Activated effector memory CD4-positive, alpha-beta T cell treated with Interleukin-2 at 50 U/mL for 16 hours (primary cell): Measurements from ENCODE around the gene ZNF341.
"Not testable (repeated sequence)": the region's sequence is repeated elsewhere in the genome, so short reads cannot be mapped to it uniquely, and the experiment has no call there.

Experiments
- DNase-seq: peaks from one replicate; pipeline ENCODE4 v3.0.0-alpha.2; 2020

The ZNF341 gene

GRCh38 chr20:33731693-33732165, at the start of gene ZNF341:
Gene ZNF341, plus strand, starts transcription at chr20:33731996. Its CDS starts 26 bp downstream, at chr20:33732022.
- DNase-seq: peak; percentile 85

DNA sequence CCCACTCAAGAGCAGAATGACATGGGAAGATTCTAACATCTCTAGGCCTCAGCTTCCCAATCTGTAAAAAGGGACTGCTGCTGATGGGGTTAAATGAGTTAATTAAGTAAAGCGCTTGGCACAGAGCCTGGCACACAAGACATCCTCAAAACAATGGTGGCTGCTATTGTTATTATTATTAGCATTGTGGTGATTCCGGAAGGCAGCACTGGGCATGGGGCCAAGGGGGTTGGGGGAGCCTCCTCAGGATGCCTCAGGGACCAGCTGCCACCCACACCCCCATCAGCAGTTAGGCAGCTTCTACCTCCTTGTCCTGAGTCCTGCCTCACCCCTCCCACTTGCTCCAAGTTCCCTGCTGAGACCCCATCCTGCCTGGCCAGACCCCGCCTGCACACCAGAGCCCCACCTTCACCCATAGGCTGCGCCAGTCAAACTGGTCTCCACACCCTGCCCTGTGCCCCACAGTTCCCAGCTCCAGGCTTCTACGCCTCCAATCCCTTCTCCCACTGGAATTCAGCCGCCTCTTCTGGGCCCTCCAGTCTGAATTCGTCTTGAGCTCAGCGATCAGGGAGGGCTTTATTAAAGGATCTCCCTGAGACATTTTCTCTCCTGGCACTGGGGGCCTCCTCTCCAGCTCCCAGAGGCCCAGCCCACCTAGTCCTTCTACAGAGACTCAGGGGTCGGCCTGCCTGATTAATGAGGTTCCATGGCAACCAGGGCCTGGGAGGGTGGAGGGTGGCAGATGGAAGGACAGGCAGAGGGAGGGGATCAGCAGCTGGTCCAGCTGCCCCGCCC, 47.1 kb upstream of the ZNF341 start:
- no peak for DNase-seq

- peak; percentile 33 for DNase-seq
Measured at GRCh38 chr20:33685328-33686099, 46.3 kb upstream of the ZNF341 start.

GRCh38 chr20:33686100-33686983, 45.5 kb upstream of the ZNF341 start, which contains the start of gene E2F1:
Gene E2F1, minus strand, starts transcription at chr20:33686385. Its CDS starts 121 bp downstream, at chr20:33686264.
- peak; percentile 95 for DNase-seq

- no peak for DNase-seq
Measured at GRCh38 chr20:33686984-33687366, 44.8 kb upstream of the ZNF341 start.

GRCh38 chr20:33687370-33687915, 44.4 kb upstream of the ZNF341 start:
- no peak for DNase-seq

DNA sequence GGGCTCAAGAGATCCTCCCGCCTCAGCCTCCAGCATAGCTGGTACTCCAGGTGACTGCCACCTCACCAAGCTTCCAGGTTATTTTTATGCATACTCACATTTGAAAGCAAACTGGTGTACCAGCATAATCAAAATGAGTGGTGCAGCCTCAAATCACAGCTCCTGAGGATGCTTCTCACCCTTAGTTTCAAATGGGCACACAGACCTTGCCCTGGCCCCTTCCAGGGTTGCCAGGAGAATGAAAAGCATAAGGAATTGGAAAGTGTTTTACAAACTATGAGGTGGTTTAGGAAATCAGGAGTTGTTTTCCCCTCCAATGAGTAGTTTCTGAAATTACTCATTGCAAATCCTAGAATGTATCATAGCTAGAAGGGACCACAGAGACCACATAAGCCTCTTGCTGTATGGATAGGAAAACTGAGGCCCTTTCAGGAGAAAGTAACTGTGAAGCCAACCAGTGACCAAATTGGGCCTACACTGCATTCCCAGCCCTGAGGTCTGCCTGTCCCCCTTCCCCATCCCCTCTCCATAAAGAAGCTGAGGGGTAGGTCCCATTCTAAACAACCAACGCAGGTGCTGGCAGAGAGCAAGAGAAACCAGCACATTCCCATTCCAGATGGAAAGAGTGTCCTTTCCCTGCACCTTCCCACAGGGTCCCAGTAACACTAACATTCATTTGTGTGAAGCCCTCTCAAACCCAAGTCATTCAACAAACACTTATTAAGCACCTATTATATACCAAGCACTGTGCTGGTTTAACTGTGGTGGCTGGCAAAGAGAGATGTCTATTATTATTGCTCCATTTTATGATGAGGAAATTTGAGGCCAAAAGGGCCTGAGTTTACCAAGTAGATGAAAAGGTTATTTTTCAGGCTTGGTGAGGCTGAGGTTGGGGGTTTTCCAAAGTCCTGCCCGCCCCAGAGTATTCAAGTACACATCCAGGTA, 43.5 kb upstream of the ZNF341 start:
- DNase-seq: no peak

GRCh38 chr20:33688938-33689424, 42.8 kb upstream of the ZNF341 start:
- no peak for DNase-seq

DNA sequence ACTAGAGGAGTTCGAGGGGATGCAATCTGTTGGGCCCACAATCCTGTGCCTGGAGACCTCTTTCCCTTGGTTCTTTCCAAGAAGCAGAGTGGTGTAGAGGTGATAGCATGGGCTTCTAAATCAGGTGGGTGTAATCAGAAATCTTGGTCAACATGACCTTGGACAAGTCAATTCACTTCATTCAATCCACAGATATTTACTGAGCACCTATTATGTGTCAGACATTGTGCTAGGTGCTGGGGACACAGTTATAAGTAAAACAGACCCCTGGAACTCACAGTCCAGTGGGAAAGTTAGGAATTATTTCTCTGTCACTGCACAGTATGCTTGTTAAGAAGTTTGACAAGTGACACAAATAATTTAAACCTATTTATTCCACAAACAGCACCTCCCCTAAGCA, 42.3 kb upstream of the ZNF341 start:
- DNase-seq: no peak

- DNase-seq: peak; percentile 49
Measured at GRCh38 chr20:33689973-33690372, 41.8 kb upstream of the ZNF341 start.

DNA sequence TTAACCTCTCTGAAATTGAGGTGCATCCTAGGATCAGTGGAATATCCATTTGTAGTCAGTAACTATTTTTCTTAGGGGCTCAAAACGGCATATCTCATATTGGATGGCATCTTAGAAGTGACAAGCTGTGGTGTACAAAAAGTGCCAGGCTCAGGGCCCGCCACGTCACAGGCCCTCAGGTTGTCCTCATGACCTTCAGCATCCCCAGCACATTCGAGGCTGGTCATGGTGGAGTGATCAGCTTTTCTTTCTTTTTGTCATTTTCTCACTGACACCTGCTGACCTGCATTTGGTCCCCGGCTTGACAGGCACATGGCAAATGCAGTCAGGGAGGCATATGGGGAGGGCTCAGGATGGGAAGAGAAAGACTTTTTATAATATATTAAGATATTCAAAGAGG, 38.5 kb upstream of the ZNF341 start:
- no peak for DNase-seq

DNA sequence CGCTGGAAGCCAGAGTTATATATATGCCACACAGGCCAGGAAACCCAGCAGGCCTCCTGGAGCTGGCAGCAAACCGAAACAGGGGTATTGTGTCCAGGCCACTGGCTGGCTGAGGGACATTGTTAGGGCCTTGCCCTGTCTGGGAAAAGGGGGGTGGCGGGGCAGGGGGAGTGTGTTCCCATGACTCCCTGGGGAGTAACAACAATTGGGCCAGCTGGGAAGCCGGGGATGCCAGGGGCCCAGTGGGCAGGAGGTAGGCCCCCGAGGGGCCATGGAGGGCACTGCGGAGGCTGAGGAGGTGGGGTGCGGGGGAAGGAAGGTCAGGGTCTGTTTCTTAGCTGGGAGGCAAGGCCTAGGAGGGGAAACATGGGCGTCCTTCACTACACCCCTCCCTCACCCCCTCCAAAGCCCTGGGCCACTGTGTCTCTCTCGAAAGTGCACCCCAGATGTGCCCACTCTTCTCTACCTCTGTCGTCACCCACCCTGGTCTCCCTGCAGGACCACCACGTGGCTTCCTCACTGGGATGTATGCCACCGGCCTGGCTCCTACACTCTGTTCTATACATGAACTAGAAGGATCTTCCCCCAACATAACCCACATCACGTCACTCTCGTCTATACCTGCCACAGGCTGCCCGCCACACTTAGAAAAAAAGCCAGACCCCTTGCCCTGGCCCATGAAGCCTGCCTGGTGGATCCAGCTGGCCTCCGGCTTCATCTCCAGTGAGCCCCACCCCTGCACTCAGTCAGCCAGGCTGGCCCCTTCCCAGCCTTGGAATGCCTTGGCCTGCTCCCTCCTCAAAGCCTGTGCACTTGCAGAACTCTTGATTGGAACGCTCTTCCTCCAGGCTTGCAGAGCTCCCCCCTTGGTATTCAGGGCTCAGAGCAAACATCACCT, 37.8 kb upstream of the ZNF341 start:
- DNase-seq: no peak

GRCh38 chr20:33694639-33695012, 37.2 kb upstream of the ZNF341 start:
- no peak for DNase-seq

GRCh38 chr20:33696448-33696847, 35.3 kb upstream of the ZNF341 start:
- no peak for DNase-seq

- no peak for DNase-seq
Measured at GRCh38 chr20:33697129-33697528, 34.7 kb upstream of the ZNF341 start.

GRCh38 chr20:33698966-33699365, 32.8 kb upstream of the ZNF341 start:
- DNase-seq: not testable (repeated sequence)

DNA sequence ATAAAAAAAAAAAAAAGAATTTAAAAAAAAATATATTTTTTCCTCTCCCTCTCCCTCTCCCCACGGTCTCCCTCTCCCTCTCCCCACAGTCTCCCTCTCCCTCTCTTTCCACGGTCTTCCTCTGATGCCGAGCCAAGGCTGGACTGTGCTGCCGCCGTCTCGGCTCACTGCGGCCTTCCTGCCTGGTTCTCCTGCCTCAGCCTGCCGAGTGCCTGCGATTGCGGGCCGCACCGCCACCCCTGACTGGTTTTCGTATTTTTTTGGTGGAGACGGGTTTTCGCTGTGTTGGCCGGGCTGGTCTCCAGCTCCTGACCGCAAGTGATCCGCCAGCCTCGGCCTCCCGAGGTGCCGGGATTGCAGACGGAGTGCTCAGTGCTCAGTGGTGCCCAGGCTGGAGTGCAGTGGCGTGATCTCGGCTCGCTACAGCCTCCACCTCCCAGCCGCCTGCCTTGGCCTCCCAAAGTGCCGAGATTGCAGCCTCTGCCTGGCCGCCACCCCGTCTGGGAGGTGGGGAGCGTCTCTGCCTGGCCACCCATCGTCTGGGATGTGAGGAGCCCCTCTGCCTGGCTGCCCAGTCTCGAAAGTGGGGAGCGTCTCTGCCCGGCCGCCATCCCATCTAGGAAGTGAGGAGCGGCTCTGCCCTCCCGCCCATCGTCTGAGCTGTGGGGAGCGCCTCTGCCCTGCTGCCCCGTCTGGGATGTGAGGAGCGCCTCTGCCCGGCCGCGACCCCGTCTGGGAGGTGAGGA, 30.9 kb upstream of the ZNF341 start:
- not testable (repeated sequence) for DNase-seq

DNA sequence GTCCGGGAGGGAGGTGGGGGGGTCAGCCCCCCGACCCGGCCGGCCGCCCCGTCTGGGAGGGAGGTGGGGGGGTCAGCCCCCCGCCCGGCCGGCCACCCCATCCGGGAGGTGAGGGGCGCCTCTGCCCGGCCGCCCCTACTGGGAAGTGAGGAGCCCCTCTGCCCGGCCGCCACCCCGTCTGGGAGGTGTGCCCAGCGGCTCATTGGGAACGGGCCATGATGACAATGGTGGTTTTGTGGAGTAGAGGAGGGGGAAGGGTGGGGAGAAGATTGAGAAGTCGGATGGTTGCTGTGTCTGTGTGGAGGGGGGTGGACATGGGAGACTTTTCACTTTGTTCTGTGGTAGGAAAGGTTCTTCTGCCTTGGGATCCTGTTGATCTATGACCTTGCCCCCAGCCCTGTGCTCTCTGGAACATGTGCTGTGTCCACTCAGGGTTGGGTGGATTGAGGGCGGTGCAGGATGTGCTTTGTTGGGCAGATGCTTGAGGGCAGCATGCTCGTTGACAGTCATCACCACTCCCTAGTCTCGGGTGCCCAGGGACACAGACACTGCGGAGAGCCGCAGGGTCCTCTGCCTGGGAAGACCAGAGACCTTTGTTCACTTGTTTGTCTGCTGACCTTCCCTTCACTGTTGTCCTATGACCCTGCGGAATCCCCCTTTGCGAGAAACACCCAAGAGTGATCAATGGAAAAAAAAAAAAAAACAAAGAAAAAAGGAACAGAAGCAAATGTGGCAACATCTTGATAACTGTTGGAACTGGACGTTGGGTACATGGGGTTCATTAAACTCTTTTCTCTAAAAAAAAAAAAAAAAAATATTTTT, 30.0 kb upstream of the ZNF341 start:
- no peak for DNase-seq

DNA sequence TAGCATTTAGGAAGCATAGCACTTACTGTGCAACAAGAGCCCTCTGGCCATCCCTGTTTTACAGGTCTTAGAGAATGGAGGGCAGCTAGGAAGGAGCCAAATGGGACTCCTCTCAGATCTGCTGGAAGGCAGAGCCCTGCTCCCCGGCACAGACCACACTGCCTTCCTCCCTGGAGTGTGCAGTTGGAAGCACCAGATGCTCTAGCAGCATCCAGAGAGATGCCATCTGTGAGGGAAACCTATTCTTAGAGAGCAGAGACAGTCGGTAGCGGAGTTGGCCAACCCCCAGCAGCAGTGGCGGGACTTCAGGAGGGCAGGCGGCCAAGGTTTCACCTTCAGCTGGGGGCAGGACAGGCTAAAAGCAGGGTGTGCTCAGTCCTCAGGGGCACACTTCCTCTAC, 28.9 kb upstream of the ZNF341 start:
- DNase-seq: no peak
